Right renal pelvis (tissue), 4 donors: ENCODE data around the gene PCDHA2. TPM values are rescaled to one million over a fixed set of nuclear protein-coding genes. Genes with fewer than 3 reads are reported as not detected.

Experiments used
- polyA plus RNA-seq, 4 donors: library from polyadenylated mRNA; unstranded; fragments of 120-200 nt; gene quantifications; one replicate each; pipeline ENCODE4 v1.2.1, GENCODE V29; 2013; ENCODE audit not compliant: insufficient read length in 4 of 4

The PCDHA2 gene
- polyA plus RNA-seq, 4 donors: 0.13 to 0.30 (median 0.25) TPM

Other genes with a start within 250 kb of the PCDHA2 start
- 10 to 100 TPM; 10.4 to 12.5 (median 12.0) TPM for gene EIF4EBP3, start 247.2 kb upstream of the PCDHA2 start, polyA plus RNA-seq
- gene SRA1, start 237.4 kb upstream of the PCDHA2 start, polyA plus RNA-seq: 10 to 100 TPM; 23.4 to 29.6 (median 26.4) TPM
- gene APBB3, start 230.3 kb upstream of the PCDHA2 start, polyA plus RNA-seq: 10 to 100 TPM; 31.3 to 39.8 (median 33.9) TPM
- 10 to 100 TPM; 83.5 to 87.5 (median 85.2) TPM for gene SLC35A4, start 230.0 kb upstream of the PCDHA2 start, polyA plus RNA-seq
- 10 to 100 TPM in 1 of 4 donors, 1 to 10 TPM in 3; 7.3 to 10.0 (median 8.4) TPM for gene CD14, start 161.7 kb upstream of the PCDHA2 start, polyA plus RNA-seq
- 10 to 100 TPM; 15.5 to 18.8 (median 16.9) TPM for gene TMCO6, start 155.4 kb upstream of the PCDHA2 start, polyA plus RNA-seq
- 100 to 1,000 TPM in 1 of 4 donors, 10 to 100 TPM in 3; 73.4 to 113 (median 79.0) TPM for gene NDUFA2, start 147.2 kb upstream of the PCDHA2 start, polyA plus RNA-seq
- gene IK, start 147.0 kb upstream of the PCDHA2 start, polyA plus RNA-seq: 100 to 1,000 TPM; 150 to 164 (median 156) TPM
- 10 to 100 TPM; 13.2 to 15.3 (median 14.3) TPM for gene WDR55, start 129.9 kb upstream of the PCDHA2 start, polyA plus RNA-seq
- gene DND1, start 121.3 kb upstream of the PCDHA2 start, polyA plus RNA-seq: under 1 TPM in 2 of 4 donors, not detected in 2; 0.14 to 0.29 TPM
- gene HARS1, start 103.5 kb upstream of the PCDHA2 start, polyA plus RNA-seq: 10 to 100 TPM; 65.0 to 67.1 (median 66.5) TPM
- gene HARS2, start 103.4 kb upstream of the PCDHA2 start, polyA plus RNA-seq: 10 to 100 TPM; 42.7 to 47.6 (median 45.9) TPM
- 100 to 1,000 TPM; 103 to 126 (median 118) TPM for gene ZMAT2, start 94.4 kb upstream of the PCDHA2 start, polyA plus RNA-seq
- gene PCDHA1, start 8.7 kb upstream of the PCDHA2 start, polyA plus RNA-seq: under 1 TPM in 1 of 4 donors, not detected in 3; 0.06 TPM
- gene PCDHA3, start 6.2 kb downstream of the PCDHA2 start, polyA plus RNA-seq: under 1 TPM; 0.25 to 0.49 (median 0.38) TPM
- 1 to 10 TPM in 2 of 4 donors, under 1 TPM in 2; 0.62 to 1.6 (median 1.1) TPM for gene PCDHA4, start 12.2 kb downstream of the PCDHA2 start, polyA plus RNA-seq
- gene PCDHA5, start 26.8 kb downstream of the PCDHA2 start, polyA plus RNA-seq: under 1 TPM in 3 of 4 donors, not detected in 1; 0.04 to 0.15 (median 0.06) TPM
- under 1 TPM; 0.13 to 0.51 (median 0.47) TPM for gene PCDHA6, start 33.1 kb downstream of the PCDHA2 start, polyA plus RNA-seq
- under 1 TPM; 0.28 to 0.51 (median 0.37) TPM for gene PCDHA7, start 39.4 kb downstream of the PCDHA2 start, polyA plus RNA-seq
- gene PCDHA8, start 46.3 kb downstream of the PCDHA2 start, polyA plus RNA-seq: under 1 TPM in 3 of 4 donors, not detected in 1; 0.04 to 0.07 (median 0.06) TPM
- gene PCDHA9, start 53.5 kb downstream of the PCDHA2 start, polyA plus RNA-seq: under 1 TPM in 3 of 4 donors, not detected in 1; 0.01 to 0.11 (median 0.06) TPM
- 1 to 10 TPM in 1 of 4 donors, under 1 TPM in 3; 0.05 to 1.7 (median 0.43) TPM for gene PCDHA10, start 61.0 kb downstream of the PCDHA2 start, polyA plus RNA-seq
- gene PCDHA11, start 74.1 kb downstream of the PCDHA2 start, polyA plus RNA-seq: under 1 TPM; 0.16 to 0.37 (median 0.27) TPM
- under 1 TPM; 0.03 to 0.24 (median 0.10) TPM for gene PCDHA12, start 80.5 kb downstream of the PCDHA2 start, polyA plus RNA-seq
- under 1 TPM in 3 of 4 donors, not detected in 1; 0.01 to 0.14 (median 0.04) TPM for gene PCDHA13, start 87.3 kb downstream of the PCDHA2 start, polyA plus RNA-seq
- under 1 TPM in 3 of 4 donors, not detected in 1; 0.10 to 0.16 (median 0.11) TPM for gene PCDHAC1, start 131.4 kb downstream of the PCDHA2 start, polyA plus RNA-seq
- gene PCDHAC2, start 171.6 kb downstream of the PCDHA2 start, polyA plus RNA-seq: under 1 TPM; 0.45 to 0.70 (median 0.59) TPM